Stomach (tissue), 9 donors: Measurements from ENCODE around the gene FGF5. TPM values are rescaled to one million over a fixed set of nuclear protein-coding genes. Genes with fewer than 3 reads are reported as not detected.
"Not testable (repeated sequence)": the region's sequence is repeated elsewhere in the genome, so short reads cannot be mapped to it uniquely, and the experiment has no call there.

ENCODE experiments used
- DNase-seq, 2 donors: peaks; one replicate each; pipeline versions ENCODE4 v3.0.0 to v3.0.0-alpha.2; 2013 to 2019
- H3K27ac ChIP-seq, 5 donors: fragments of 200-600 bp in 4 of 5; sonication (generic) in 4 of 5; one replicate each; pipeline ENCODE4 v1.5.1; 2013 to 2019; ENCODE audit warnings: mild to moderate bottlenecking in 1 of 5, moderate library complexity in 1 of 5
- H3K27me3 ChIP-seq, 3 donors: fragments of 200-600 bp; sonication (generic); one replicate each; pipeline ENCODE4 v1.5.1; 2017 to 2019; ENCODE audit warnings: mixed run types in 1 of 3
- H3K36me3 ChIP-seq, 4 donors: fragments of 200-600 bp; sonication (generic); 1 replicate in 3 of 4; 2 replicates in 1 of 4; pipeline ENCODE4 v1.5.1; 2016 to 2019
- H3K4me1 ChIP-seq, 4 donors: fragments of 200-600 bp; sonication (generic); one replicate each; pipeline ENCODE4 v1.5.1; 2016 to 2019
- H3K4me3 ChIP-seq, 4 donors: fragments of 200-600 bp; sonication (generic) in 3 of 4; one replicate each; pipeline ENCODE4 v1.5.1; 2016 to 2019; ENCODE audit warnings: mild to moderate bottlenecking in 1 of 4
- H3K9me3 ChIP-seq, 4 donors: fragments of 200-600 bp; sonication (generic); one replicate each; pipeline ENCODE4 v1.5.1; 2016 to 2019
- CTCF ChIP-seq, 7 experiments: fragments of 450-650 bp in 4 of 7; fragments of 200-600 bp in 3 of 7; sonication (generic) in 3 of 7; IDR thresholded peaks; one replicate each; pipeline ENCODE4 v1.5.1; 2016 to 2019; ENCODE audit warnings: antibody characterized with exemption in 7 of 7, control low read depth in 2 of 7, mild to moderate bottlenecking in 1 of 7
- EP300 ChIP-seq: sonication (generic); formaldehyde crosslinking; IDR thresholded peaks from one replicate; pipeline ENCODE4 v1.6.1; 2017; ENCODE audit warnings: antibody characterized with exemption
- POLR2A ChIP-seq, 4 donors: fragments of 450-650 bp; IDR thresholded peaks; one replicate each; pipeline ENCODE4 v1.6.1; 2016; ENCODE audit warnings: antibody characterized with exemption in 4 of 4, control low read depth in 2 of 4, mild to moderate bottlenecking in 1 of 4, moderate library complexity in 1 of 4
- POLR2AphosphoS5 ChIP-seq, 3 donors: sonication (generic); formaldehyde crosslinking; IDR thresholded peaks; one replicate each; pipeline ENCODE4 v1.6.1; 2016; ENCODE audit warnings: antibody characterized with exemption in 3 of 3
- WGBS, 5 donors: extraction: QIAGEN DNeasy Blood & Tissue Kit in 3 of 5; methylation state at CpG; one replicate each; pipeline versions ENCODE4 v1.1.5 to v1.1.7; 2013 to 2018; 5-methylcytosine and 5-hydroxymethylcytosine counted together
- intact Hi-C: fragments of 100-400 bp; cut with DNase I; formaldehyde crosslinking; loops from one replicate; pipeline ENCODE4 v1.15.1; 2023; ENCODE audit warnings: low total_unique reads
- polyA plus RNA-seq, 3 donors: library from polyadenylated mRNA; stranded (reverse); fragments of 200-250 nt; gene quantifications; one replicate each; pipeline ENCODE4 v1.2.3, GENCODE V29; 2013
- total RNA-seq, 5 donors: library from RNA; depleted of rRNA; stranded (reverse); fragments of >200 nt; gene quantifications; one replicate each; pipeline versions ENCODE4 v1.1.0 to v1.2.3, GENCODE V29; 2014 to 2016
- donor health status: healthy with polysubstance abuse.
- donor health status: Bipolar disorder and iron deficiency.
- donor health status: healthy.

FGF5 gene
- total and polyA plus RNA-seq, 8 donors: 0.18 TPM; not detected in 7

GRCh38 chr4:80312124-80312523, 45.7 kb downstream of the FGF5 start:
- H3K27ac ChIP-seq: no peak overlapping the region
- peaks cover 0 to 14% (median 0%) of the 10 kb centered on the region in 4 donors for H3K4me1 ChIP-seq
- intact Hi-C loops: no loop called here
- 76 to 90% (median 84%) methylated on average over 1 of the region's 1 CpG for WGBS, 5 donors
- H3K36me3 ChIP-seq: no peaks in the 10 kb centered on the region
- H3K27me3 ChIP-seq: peaks cover 0 to 6% (median 0%) of the 10 kb centered on the region in 3 donors
- no peak for DNase-seq
- TF ChIP-seq EP300: no peak
- TF ChIP-seq POLR2AphosphoS5 (IDR thresholded peaks at IDR 0.05): no peak
- TF ChIP-seq POLR2A (IDR thresholded peaks at IDR 0.05): no peak
- no peak for TF ChIP-seq CTCF (IDR thresholded peaks at IDR 0.05)
- no peak overlapping the region for H3K4me3 ChIP-seq
- no peaks in the 10 kb centered on the region for H3K9me3 ChIP-seq

- DNase-seq: no peak
- H3K36me3 ChIP-seq: no peaks in the 10 kb centered on the region
- no peak overlapping the region for H3K4me3 ChIP-seq
- H3K27ac ChIP-seq: no peak overlapping the region
- no peaks in the 10 kb centered on the region for H3K9me3 ChIP-seq
- TF ChIP-seq POLR2AphosphoS5 (IDR thresholded peaks at IDR 0.05): no peak
- no peak for TF ChIP-seq CTCF (IDR thresholded peaks at IDR 0.05)
- no peak for TF ChIP-seq POLR2A (IDR thresholded peaks at IDR 0.05)
- TF ChIP-seq EP300: no peak
- intact Hi-C loops: no loop called here
- H3K27me3 ChIP-seq: peaks cover 0 to 6% (median 0%) of the 10 kb centered on the region in 3 donors
- WGBS, 5 donors: 69 to 88% (median 78%) methylated on average over 7 of the region's 7 CpGs
- peaks cover 0 to 4% (median 0%) of the 10 kb centered on the region in 4 donors for H3K4me1 ChIP-seq
These were observed 47.2 kb downstream of the FGF5 start for GRCh38 chr4:80313627-80314026.

- H3K9me3 ChIP-seq, H3K36me3 ChIP-seq, H3K4me3 ChIP-seq, H3K27ac ChIP-seq, H3K27me3 ChIP-seq, H3K4me1 ChIP-seq, DNase-seq, intact Hi-C loops: not testable (repeated sequence)
These were observed 49.4 kb downstream of the FGF5 start for GRCh38 chr4:80315848-80316247.

- H3K9me3 ChIP-seq: no peaks in the 10 kb centered on the region
- TF ChIP-seq CTCF (IDR thresholded peaks at IDR 0.05): no peak
- no peak for TF ChIP-seq EP300
- no peak for TF ChIP-seq POLR2AphosphoS5 (IDR thresholded peaks at IDR 0.05)
- TF ChIP-seq POLR2A (IDR thresholded peaks at IDR 0.05): no peak
- 89 to 97% (median 92%) methylated on average over 7 to 8 of the region's 8 CpGs for WGBS, 5 donors
- no peaks in the 10 kb centered on the region for H3K36me3 ChIP-seq
- H3K27ac ChIP-seq: no peak overlapping the region
- intact Hi-C loops: no loop called here
- H3K4me1 ChIP-seq: no peaks in the 10 kb centered on the region
- DNase-seq: no peak
- no peaks in the 10 kb centered on the region for H3K27me3 ChIP-seq
- H3K4me3 ChIP-seq: no peak overlapping the region
These were observed 54.9 kb downstream of the FGF5 start for GRCh38 chr4:80321341-80321740.

GRCh38 chr4:80321776-80322175, 55.3 kb downstream of the FGF5 start:
- Histone ChIP-seq H3K4me1 (no peaks in the 10 kb centered on the region), H3K9me3 (no peaks in the 10 kb centered on the region), H3K27ac (no peak overlapping the region), H3K4me3 (no peak overlapping the region), H3K27me3 (no peaks in the 10 kb centered on the region), H3K36me3 (no peaks in the 10 kb centered on the region)
- 73 to 83% (median 79%) methylated on average over 4 of the region's 4 CpGs for WGBS, 5 donors
- intact Hi-C loops: no loop called here
- DNase-seq: no peak
- TF ChIP-seq CTCF (IDR thresholded peaks at IDR 0.05) (no peak), EP300 (no peak), POLR2A (IDR thresholded peaks at IDR 0.05) (no peak), POLR2AphosphoS5 (IDR thresholded peaks at IDR 0.05) (no peak)
